Neural cell (in vitro differentiated cells): ENCODE results near the gene DROSHA. TPM values are rescaled to one million over a fixed set of nuclear protein-coding genes. Genes with fewer than 3 reads are reported as not detected.

ENCODE experiments used
- H2AFZ ChIP-seq: fragments of 200-600, 300-800 bp; sonication (generic), shearing (Covaris generic); 2 replicates; pipeline ENCODE4 v1.6.0; 2014; ENCODE audit warnings: low read depth, mild to moderate bottlenecking, antibody characterized with exemption, low read length, moderate library complexity
- H3F3A ChIP-seq: fragments of 200-600 bp; shearing (Covaris generic); 2 replicates; pipeline ENCODE4 v1.6.1; 2016; ENCODE audit warnings: mild to moderate bottlenecking, moderate library complexity, mixed read lengths, antibody characterized with exemption, low read length; ENCODE audit not compliant: insufficient read depth, poor library complexity, severe bottlenecking
- H3K27ac ChIP-seq: fragments of 200-600, 300-800 bp; sonication (generic), shearing (Covaris generic); 2 replicates; pipeline ENCODE4 v1.5.1; 2014; ENCODE audit warnings: mild to moderate bottlenecking, low read length, moderate library complexity
- H3K27me3 ChIP-seq: fragments of 300-800, 200-600 bp; sonication (generic), shearing (Covaris generic); 2 replicates; pipeline ENCODE4 v1.6.0; 2014; ENCODE audit warnings: mild to moderate bottlenecking, low read depth, low read length, moderate library complexity; ENCODE audit not compliant: insufficient read depth
- H3K36me3 ChIP-seq: fragments of 300-800, 200-600 bp; sonication (generic), shearing (Covaris generic); 2 replicates; pipeline ENCODE4 v1.5.1; 2014; ENCODE audit warnings: mild to moderate bottlenecking, antibody characterized with exemption, low read length, moderate library complexity; ENCODE audit not compliant: insufficient read depth
- H3K4me2 ChIP-seq: fragments of 300-800, 200-600 bp; sonication (generic), shearing (Covaris generic); 2 replicates; pipeline ENCODE4 v1.6.0; 2014; ENCODE audit warnings: mild to moderate bottlenecking, low read length
- H3K4me3 ChIP-seq: fragments of 300-800, 200-600 bp; sonication (generic), shearing (Covaris generic); 2 replicates; pipeline ENCODE4 v1.5.1; 2014; ENCODE audit warnings: mild to moderate bottlenecking, low read length, moderate library complexity
- H3K79me2 ChIP-seq: fragments of 200-600 bp; shearing (Covaris generic); replicated peaks from 2 replicates; pipeline ENCODE4 v1.6.0; 2014; ENCODE audit warnings: mild to moderate bottlenecking, low read length, moderate library complexity; ENCODE audit not compliant: insufficient read depth
- H3K9ac ChIP-seq: fragments of 300-800, 200-600 bp; sonication (generic), shearing (Covaris generic); 2 replicates; pipeline ENCODE4 v1.6.1; 2016; ENCODE audit warnings: mild to moderate bottlenecking, low read length, mixed read lengths
- H3K9me2 ChIP-seq: fragments of 200-600 bp; shearing (Covaris generic); 2 replicates; pipeline ENCODE4 v1.6.1; 2016; ENCODE audit warnings: mild to moderate bottlenecking, low read length, mixed read lengths; ENCODE audit not compliant: insufficient read depth
- H3K9me3 ChIP-seq: fragments of 200-600, 300-800 bp; sonication (generic), shearing (Covaris generic); 2 replicates; pipeline ENCODE4 v1.6.1; 2016; ENCODE audit warnings: mild to moderate bottlenecking, mixed run types, low read length, moderate library complexity, mixed read lengths
- H4K20me1 ChIP-seq: fragments of 200-600 bp; shearing (Covaris generic); 2 replicates; pipeline ENCODE4 v1.6.1; 2016; ENCODE audit warnings: mild to moderate bottlenecking, mixed run types; ENCODE audit not compliant: insufficient read depth
- CTCF ChIP-seq: fragments of 450-650 bp; IDR thresholded peaks from 2 replicates; pipeline ENCODE4 v1.5.1; 2014; ENCODE audit warnings: antibody characterized with exemption, mild to moderate bottlenecking, moderate library complexity; ENCODE audit not compliant: poor library complexity, severe bottlenecking
- EP300 ChIP-seq: fragments of 450-650 bp; conservative IDR thresholded peaks from 2 replicates; pipeline ENCODE4 v1.6.1; 2014; ENCODE audit warnings: antibody characterized with exemption, mild to moderate bottlenecking, moderate library complexity; ENCODE audit not compliant: poor library complexity, severe bottlenecking
- EZH2 ChIP-seq: fragments of 200-600, 300-800 bp; shearing (Covaris generic), sonication (generic); IDR thresholded peaks from 2 replicates; pipeline ENCODE4 v1.6.1; 2014; ENCODE audit warnings: antibody characterized with exemption, low read length, borderline replicate concordance, mild to moderate bottlenecking; ENCODE audit not compliant: insufficient read depth, poor library complexity, severe bottlenecking
- MXI1 ChIP-seq: fragments of 450-650 bp; conservative IDR thresholded peaks from 2 replicates; pipeline ENCODE4 v1.6.1; 2014; ENCODE audit warnings: antibody characterized with exemption, mild to moderate bottlenecking; ENCODE audit not compliant: poor library complexity, severe bottlenecking
- POLR2AphosphoS5 ChIP-seq: IDR thresholded peaks from 2 replicates; pipeline ENCODE4 v1.6.1; 2012
- RAD21 ChIP-seq: fragments of 450-650 bp; conservative IDR thresholded peaks from 2 replicates; pipeline ENCODE4 v1.6.1; 2014; ENCODE audit warnings: antibody characterized with exemption, mild to moderate bottlenecking, moderate library complexity
- SMC3 ChIP-seq: fragments of 450-650 bp; conservative IDR thresholded peaks from 2 replicates; pipeline ENCODE4 v1.6.1; 2014; ENCODE audit warnings: antibody characterized with exemption, mild to moderate bottlenecking, moderate library complexity; ENCODE audit not compliant: poor library complexity
- TAF1 ChIP-seq: IDR thresholded peaks from 2 replicates; pipeline ENCODE4 v1.6.1; 2012; ENCODE audit warnings: low read depth
- polyA plus RNA-seq: library from polyadenylated mRNA; depleted of rRNA; stranded (reverse); fragments of >200 nt; gene quantifications from 2 replicates; pipeline ENCODE4 v1.2.3, GENCODE V29; 2014
- TF ChIP-seq, protein P1 (sequence below): IDR thresholded peaks from 2 replicates; pipeline ENCODE4 v1.6.1; 2012; ENCODE audit warnings: borderline replicate concordance

The DROSHA gene
- polyA plus RNA-seq, 1 donor from 2014 or later = 88.5 TPM

- H3K9ac ChIP-seq = no peak overlapping the region
- no peaks in the 10 kb centered on the region for H3K9me2 ChIP-seq
- H3K27me3 ChIP-seq = no peaks in the 10 kb centered on the region
- no peaks in the 10 kb centered on the region for H3K36me3 ChIP-seq
- H3K27ac ChIP-seq = no peak overlapping the region
- H2AFZ ChIP-seq = no peak overlapping the region
- H3F3A ChIP-seq = no peaks in the 10 kb centered on the region
- no peaks in the 10 kb centered on the region for H3K79me2 ChIP-seq
- no peaks in the 10 kb centered on the region for H4K20me1 ChIP-seq
- H3K9me3 ChIP-seq = no peaks in the 10 kb centered on the region
- H3K4me2 ChIP-seq = no peak overlapping the region
- H3K4me3 ChIP-seq = no peak overlapping the region
- TF ChIP-seq RAD21 (no peak), TAF1 (no peak)
Measured at GRCh38 chr5:31436851-31437250, 95.0 kb downstream of the DROSHA start.

DNA sequence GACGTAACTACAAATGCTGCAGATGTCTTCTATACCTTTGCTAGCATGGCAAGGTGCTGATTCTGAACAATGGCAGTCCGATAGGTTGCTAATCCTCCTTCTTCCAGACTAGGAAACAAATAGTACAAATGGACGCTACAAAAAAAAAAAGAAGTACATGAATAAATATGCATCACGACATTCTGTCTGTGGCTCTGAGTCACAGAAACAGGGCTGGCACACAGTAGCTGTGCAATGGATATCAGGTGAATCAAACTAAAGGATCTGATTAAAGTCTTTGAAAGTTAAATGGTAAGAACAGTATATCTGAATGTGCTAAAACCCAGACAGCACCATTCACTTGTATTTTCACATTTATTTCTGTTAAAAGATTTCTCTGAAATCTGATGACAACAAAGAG lies 96.2 kb downstream of the DROSHA start:
- H3K9me2 ChIP-seq = no peaks in the 10 kb centered on the region
- H3K4me3 ChIP-seq = no peak overlapping the region
- no peak for TF ChIP-seq MXI1
- TF ChIP-seq POLR2AphosphoS5 = no peak
- TF ChIP-seq, protein P1, sequence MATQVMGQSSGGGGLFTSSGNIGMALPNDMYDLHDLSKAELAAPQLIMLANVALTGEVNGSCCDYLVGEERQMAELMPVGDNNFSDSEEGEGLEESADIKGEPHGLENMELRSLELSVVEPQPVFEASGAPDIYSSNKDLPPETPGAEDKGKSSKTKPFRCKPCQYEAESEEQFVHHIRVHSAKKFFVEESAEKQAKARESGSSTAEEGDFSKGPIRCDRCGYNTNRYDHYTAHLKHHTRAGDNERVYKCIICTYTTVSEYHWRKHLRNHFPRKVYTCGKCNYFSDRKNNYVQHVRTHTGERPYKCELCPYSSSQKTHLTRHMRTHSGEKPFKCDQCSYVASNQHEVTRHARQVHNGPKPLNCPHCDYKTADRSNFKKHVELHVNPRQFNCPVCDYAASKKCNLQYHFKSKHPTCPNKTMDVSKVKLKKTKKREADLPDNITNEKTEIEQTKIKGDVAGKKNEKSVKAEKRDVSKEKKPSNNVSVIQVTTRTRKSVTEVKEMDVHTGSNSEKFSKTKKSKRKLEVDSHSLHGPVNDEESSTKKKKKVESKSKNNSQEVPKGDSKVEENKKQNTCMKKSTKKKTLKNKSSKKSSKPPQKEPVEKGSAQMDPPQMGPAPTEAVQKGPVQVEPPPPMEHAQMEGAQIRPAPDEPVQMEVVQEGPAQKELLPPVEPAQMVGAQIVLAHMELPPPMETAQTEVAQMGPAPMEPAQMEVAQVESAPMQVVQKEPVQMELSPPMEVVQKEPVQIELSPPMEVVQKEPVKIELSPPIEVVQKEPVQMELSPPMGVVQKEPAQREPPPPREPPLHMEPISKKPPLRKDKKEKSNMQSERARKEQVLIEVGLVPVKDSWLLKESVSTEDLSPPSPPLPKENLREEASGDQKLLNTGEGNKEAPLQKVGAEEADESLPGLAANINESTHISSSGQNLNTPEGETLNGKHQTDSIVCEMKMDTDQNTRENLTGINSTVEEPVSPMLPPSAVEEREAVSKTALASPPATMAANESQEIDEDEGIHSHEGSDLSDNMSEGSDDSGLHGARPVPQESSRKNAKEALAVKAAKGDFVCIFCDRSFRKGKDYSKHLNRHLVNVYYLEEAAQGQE = no peak
- no peak for TF ChIP-seq EP300
- TF ChIP-seq CTCF = no peak
- TF ChIP-seq TAF1 = no peak
- TF ChIP-seq EZH2 = no peak
- TF ChIP-seq RAD21 = no peak
- H3K9me3 ChIP-seq = no peaks in the 10 kb centered on the region
- H3K9ac ChIP-seq = no peak overlapping the region
- no peak overlapping the region for H3K27ac ChIP-seq
- H3K79me2 ChIP-seq = no peaks in the 10 kb centered on the region
- H3F3A ChIP-seq = no peaks in the 10 kb centered on the region
- no peak overlapping the region for H3K4me2 ChIP-seq
- H4K20me1 ChIP-seq = no peaks in the 10 kb centered on the region
- H3K27me3 ChIP-seq = no peaks in the 10 kb centered on the region
- no peak overlapping the region for H2AFZ ChIP-seq
- no peaks in the 10 kb centered on the region for H3K36me3 ChIP-seq

GRCh38 chr5:31434898-31435297 lies 97.0 kb downstream of the DROSHA start:
- H3K27ac ChIP-seq = no peak overlapping the region
- TF ChIP-seq TAF1 = no peak
- TF ChIP-seq RAD21 = no peak
- no peak for TF ChIP-seq EP300
- no peak for TF ChIP-seq POLR2AphosphoS5
- no peak for TF ChIP-seq CTCF
- TF ChIP-seq, protein P1 = no peak
- TF ChIP-seq MXI1 = no peak
- TF ChIP-seq EZH2 = no peak
- no peak for TF ChIP-seq SMC3
- H4K20me1 ChIP-seq = no peaks in the 10 kb centered on the region
- peaks cover 7% of the 10 kb centered on the region for H3K36me3 ChIP-seq
- H3F3A ChIP-seq = no peaks in the 10 kb centered on the region
- no peak overlapping the region for H3K4me2 ChIP-seq
- no peak overlapping the region for H3K9ac ChIP-seq
- no peaks in the 10 kb centered on the region for H3K79me2 ChIP-seq
- H3K4me3 ChIP-seq = no peak overlapping the region
- no peak overlapping the region for H2AFZ ChIP-seq
- H3K9me2 ChIP-seq = no peaks in the 10 kb centered on the region
- no peaks in the 10 kb centered on the region for H3K27me3 ChIP-seq
- H3K9me3 ChIP-seq = no peaks in the 10 kb centered on the region
